K562 (cell line): ENCODE measurements around the gene NRCAM.

Experiments used
- CREM ChIP-seq: IDR thresholded peaks from 2 replicates; pipeline ENCODE4 v1.6.1; 2014; ENCODE audit warnings: antibody characterized with exemption, low read depth
- CTCF ChIP-seq, 3 experiments: IDR thresholded peaks in 2 of 3; conservative IDR thresholded peaks in 1 of 3; 2 replicates each; pipeline ENCODE4 v1.5.1; 2011 to 2012; ENCODE audit warnings: low read length in 3 of 3, mild to moderate bottlenecking in 3 of 3, control low read depth in 2 of 3, improper control_type of control experiment in 1 of 3, inconsistent platforms in 1 of 3, low read depth in 1 of 3, mixed read lengths in 1 of 3, moderate library complexity in 1 of 3; ENCODE audit not compliant: insufficient read depth in 2 of 3
- EP300 ChIP-seq: IDR thresholded peaks from 2 replicates; pipeline ENCODE4 v1.6.1; 2012; ENCODE audit warnings: low read length, improper control_type of control experiment
- GTF2E2 ChIP-seq: fragments of 200-800 bp; sonication (Bioruptor generic); IDR thresholded peaks from 2 replicates; pipeline ENCODE4 v1.6.1; 2016; ENCODE audit warnings: missing genetic modification characterization, missing compliant biosample characterization
- HOMEZ ChIP-seq: fragments of 250-450 bp; sonication (Bioruptor Pico); IDR thresholded peaks from 2 replicates; pipeline ENCODE4 v1.4.0; 2020; ENCODE audit warnings: mild to moderate bottlenecking, moderate library complexity
- JUND ChIP-seq, 2 experiments: IDR thresholded peaks; 2 replicates in 1 of 2; 3 replicates in 1 of 2; pipeline ENCODE4 v1.6.1; 2011; ENCODE audit warnings: borderline replicate concordance in 2 of 2, low read depth in 2 of 2, low read length in 2 of 2, improper control_type of control experiment in 1 of 2, missing biosample characterization in 1 of 2, missing genetic modification characterization in 1 of 2, missing genetic modification reagents in 1 of 2
- SIN3A ChIP-seq, 2 experiments: fragments of 150-350 bp in 1 of 2; IDR thresholded peaks; 2 replicates each; pipeline ENCODE4 v1.6.1; 2011 to 2016; ENCODE audit warnings: borderline replicate concordance in 2 of 2, low read depth in 2 of 2, low read length in 2 of 2, mild to moderate bottlenecking in 2 of 2, moderate library complexity in 2 of 2; ENCODE audit not compliant: control insufficient read depth in 1 of 2
- SIN3B ChIP-seq: fragments of 450-650 bp; IDR thresholded peaks from 2 replicates; pipeline ENCODE4 v1.6.1; 2017; ENCODE audit warnings: low read depth, mild to moderate bottlenecking, moderate library complexity
- YY1 ChIP-seq, 3 experiments: IDR thresholded peaks; 2 replicates each; pipeline ENCODE4 v1.6.1; 2011; ENCODE audit warnings: low read length in 2 of 3, mild to moderate bottlenecking in 2 of 3, moderate library complexity in 2 of 3, borderline replicate concordance in 1 of 3, control low read depth in 1 of 3, low read depth in 1 of 3; ENCODE audit not compliant: insufficient read depth in 3 of 3, insufficient replicate concordance in 2 of 3, control insufficient read depth in 1 of 3, insufficient read length in 1 of 3; ENCODE audit errors: extremely low read depth in 1 of 3
- ZNF232 ChIP-seq: sonication (generic); formaldehyde crosslinking; IDR thresholded peaks from 2 replicates; pipeline ENCODE4 v1.8.0; 2022; ENCODE audit warnings: mild to moderate bottlenecking, missing genetic modification reagents

GRCh38 chr7:108278776-108279175 is 177.5 kb downstream of the NRCAM start:
- TF ChIP-seq SIN3A (IDR thresholded peaks at IDR 0.05; ENCODE audit: borderline replicate concordance in 2 of 2, control insufficient read depth in 1 of 2, low read depth in 2 of 2, low read length in 2 of 2) (no peak), ZNF232 (CRISPR knock-in tag) (no peak), CREM (no peak), YY1 (IDR thresholded peaks at IDR 0.05; ENCODE audit: borderline replicate concordance in 1 of 3, control insufficient read depth in 1 of 3, extremely low read depth in 1 of 3, insufficient read depth in 3 of 3, insufficient read length in 1 of 3, insufficient replicate concordance in 2 of 3, low read depth in 1 of 3, low read length in 2 of 3) (no peak), SIN3B (no peak), GTF2E2 (tag) (no peak), HOMEZ (CRISPR knock-in tag) (no peak), JUND (IDR thresholded peaks at IDR 0.05; ENCODE audit: borderline replicate concordance, low read depth, low read length) (no peak), JUND (tag; IDR thresholded peaks at IDR 0.05; ENCODE audit: borderline replicate concordance, low read depth, low read length) (no peak), EP300 (no peak), CTCF (IDR thresholded peaks at IDR 0.05 in 2 of 3, conservative IDR thresholded peaks at IDR 0.05 in 1 of 3; ENCODE audit: insufficient read depth in 2 of 3, low read depth in 1 of 3, low read length in 3 of 3) (no peak)
